ENCODE results near the gene ATP9B.

- no peak for TF ChIP-seq CTCF (IDR thresholded peaks at IDR 0.05)
- TF ChIP-seq POLR2A (IDR thresholded peaks at IDR 0.05): no peak
Observed at GRCh38 chr18:79413426-79413825, 344.2 kb downstream of the ATP9B start.
